RKO (cell line): ENCODE measurements around the gene IPO7.
A peak's percentile ranks its signal among the peaks of the same experiment; 100 is the strongest.
"Not testable (repeated sequence)": the region's sequence is repeated elsewhere in the genome, so short reads cannot be mapped to it uniquely, and the experiment has no call there.

Experiments
- DNase-seq: peaks from one replicate; pipeline ENCODE4 v3.0.0-alpha.2; 2016; ENCODE audit warnings: low spot score

The IPO7 gene

DNA sequence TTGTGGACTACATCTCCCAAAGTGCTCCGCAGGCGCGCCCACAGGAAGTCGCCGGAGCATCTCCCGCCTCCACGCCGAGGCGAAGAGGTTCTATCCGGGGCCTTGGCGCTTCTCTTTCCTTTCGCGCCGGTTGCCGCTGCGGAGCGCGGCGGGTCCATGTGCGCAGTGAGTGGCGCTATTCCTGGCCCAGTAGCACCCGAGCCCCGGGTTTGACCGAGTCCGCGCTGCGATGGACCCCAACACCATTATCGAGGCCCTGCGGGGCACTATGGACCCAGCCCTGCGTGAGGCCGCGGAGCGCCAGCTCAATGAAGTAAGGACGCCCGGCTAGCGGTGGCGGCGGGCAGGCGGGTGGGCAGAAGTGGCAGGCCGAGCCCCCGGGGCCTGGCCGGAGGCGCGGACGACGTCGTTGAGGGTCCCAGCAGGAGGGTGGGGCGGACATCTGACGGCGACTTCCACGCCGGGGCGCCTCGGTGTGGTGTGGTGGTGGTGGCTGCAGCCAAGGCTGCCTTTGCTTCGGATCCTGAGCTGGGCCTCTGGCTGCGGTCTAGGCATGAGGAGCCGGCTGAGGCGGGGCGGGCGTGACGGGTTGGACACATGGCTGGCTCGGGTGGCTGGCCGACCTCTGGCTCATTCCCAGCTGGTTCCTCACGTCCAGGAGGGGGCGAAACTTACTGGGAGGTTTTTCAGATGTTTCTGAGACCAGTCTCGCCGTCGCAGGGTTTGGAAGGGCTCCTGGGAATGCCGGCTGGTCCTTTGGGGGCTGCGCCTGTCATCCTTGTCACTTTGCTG lies at the start of gene IPO7:
IPO7 (plus strand) TSS at position 118 of the 792 bp plus-strand sequence; CDS start at position 230, 112 bp downstream.
- peak; percentile 95 for DNase-seq

DNA sequence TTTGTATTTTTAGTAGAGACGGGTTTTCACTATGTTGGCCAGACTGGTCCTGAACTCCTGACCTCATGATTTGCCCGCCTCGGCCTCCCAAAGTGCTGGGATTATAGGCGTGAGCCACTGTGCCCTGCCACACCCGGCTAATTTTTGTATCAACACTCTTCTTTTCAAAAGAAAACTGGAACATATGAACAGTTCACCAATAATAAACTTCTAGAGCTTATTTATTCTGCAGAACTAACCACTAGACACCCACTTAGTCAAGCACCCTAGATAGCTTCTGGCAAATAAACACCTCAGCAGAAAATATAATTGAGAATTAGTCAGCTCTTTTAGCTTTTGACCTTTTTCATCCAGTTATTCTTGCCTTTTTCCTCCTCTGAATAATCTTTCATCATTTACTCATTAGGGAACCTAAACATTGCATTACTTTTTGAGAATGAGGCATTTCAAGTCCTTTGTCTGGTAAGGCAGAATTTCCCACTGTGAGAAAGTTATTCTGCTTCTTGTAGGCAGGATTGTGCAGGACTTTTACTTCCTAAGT lies 42.7 kb upstream of the IPO7 start:
- DNase-seq, result no peak

DNA sequence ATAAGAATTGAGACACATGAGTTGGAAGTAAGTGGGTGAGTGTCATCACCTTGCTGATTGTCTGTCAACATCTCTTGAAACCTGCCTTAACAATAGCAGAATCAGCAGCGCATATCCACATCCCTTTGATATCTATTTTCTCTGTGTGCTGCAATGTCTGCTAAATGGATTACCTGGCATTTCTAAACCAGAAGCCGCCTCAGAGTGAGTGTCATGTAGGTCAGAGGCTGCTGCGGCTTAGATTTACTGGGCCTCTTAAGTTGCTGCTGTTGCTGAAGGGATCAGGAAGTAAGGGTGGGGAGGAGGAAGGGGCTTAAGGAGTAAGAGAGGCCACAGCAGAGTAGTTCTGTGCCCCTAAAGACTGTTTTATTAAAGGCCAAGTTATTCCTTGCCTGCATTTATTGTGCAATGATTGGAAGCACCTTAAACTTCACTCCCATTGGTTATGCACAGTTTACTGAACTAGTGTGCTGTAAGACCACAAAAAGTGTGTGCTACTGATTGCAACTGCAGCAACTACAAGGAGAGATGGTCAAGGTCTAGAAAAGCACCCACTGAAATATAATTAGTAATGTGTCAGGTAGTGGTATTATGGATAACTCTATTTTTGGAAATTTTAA lies 40.3 kb upstream of the IPO7 start:
- no peak for DNase-seq

- DNase-seq, result no peak
Observed at GRCh38 chr11:9347100-9347499, 37.4 kb upstream of the IPO7 start.

DNA sequence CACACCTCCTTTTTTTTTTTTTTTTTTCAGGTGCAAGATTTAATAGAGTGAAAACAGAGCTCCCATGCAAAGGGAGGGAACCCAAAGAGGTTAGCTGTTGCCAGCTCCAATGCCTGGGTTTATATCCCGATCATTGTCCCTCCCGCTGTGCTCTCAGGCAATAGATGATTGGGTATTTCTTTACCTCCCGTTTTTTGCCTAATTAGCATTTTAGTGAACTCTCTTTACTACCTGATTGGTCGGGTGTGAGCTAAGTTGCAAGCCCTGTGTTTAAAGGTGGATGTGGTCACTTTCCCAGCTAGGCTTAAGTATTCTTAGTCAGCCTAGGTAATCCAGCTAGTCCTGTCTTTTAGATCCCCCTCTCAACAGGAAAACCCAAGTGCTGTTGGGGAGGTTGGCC lies 36.7 kb upstream of the IPO7 start:
- DNase-seq, result not testable (repeated sequence)

DNA sequence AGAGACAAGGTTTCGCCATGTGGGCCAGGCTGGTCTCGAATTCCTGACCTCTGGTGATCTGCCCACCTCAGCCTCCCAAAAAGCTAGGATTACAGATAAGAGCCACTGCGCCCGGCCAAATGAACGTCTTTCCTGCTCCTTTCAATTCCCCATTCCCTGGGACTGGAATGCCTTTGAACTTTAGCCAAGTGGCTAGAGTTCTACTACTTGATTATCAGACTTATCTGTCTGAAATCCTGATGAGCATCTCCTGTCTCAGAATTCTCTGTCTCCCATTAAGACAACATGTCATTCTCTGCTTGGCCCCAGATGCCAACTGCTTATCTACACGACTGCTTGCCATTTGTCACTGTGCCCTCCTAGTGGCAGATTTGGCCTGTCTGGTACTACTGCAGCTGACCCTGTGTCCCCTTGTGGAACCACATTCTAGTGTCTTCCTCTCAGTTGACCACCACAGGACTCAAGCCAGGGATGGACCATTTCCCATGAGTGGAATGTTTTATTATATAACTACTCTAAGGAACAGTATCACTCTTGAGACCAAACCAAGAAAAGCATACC lies 33.1 kb upstream of the IPO7 start:
- no peak for DNase-seq

DNA sequence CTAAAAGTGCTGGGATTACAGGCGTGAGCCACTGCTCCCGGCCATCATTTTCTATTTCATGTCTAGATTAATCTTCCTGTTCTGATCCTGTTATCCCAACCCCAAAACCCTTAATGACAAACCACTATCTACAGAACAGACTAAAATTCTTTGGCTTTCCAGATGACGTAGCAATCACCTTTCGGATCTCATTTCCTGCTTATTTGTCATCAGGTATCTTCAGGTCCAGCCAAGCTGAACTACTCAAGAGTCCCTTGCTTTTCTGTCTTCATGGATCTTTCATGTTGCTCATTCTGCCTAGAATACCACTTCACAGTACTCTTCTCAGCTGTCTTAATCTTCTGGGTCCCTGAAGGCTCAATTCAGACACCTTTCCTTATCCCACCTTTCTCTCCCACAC lies 27.4 kb upstream of the IPO7 start:
- no peak for DNase-seq

DNA sequence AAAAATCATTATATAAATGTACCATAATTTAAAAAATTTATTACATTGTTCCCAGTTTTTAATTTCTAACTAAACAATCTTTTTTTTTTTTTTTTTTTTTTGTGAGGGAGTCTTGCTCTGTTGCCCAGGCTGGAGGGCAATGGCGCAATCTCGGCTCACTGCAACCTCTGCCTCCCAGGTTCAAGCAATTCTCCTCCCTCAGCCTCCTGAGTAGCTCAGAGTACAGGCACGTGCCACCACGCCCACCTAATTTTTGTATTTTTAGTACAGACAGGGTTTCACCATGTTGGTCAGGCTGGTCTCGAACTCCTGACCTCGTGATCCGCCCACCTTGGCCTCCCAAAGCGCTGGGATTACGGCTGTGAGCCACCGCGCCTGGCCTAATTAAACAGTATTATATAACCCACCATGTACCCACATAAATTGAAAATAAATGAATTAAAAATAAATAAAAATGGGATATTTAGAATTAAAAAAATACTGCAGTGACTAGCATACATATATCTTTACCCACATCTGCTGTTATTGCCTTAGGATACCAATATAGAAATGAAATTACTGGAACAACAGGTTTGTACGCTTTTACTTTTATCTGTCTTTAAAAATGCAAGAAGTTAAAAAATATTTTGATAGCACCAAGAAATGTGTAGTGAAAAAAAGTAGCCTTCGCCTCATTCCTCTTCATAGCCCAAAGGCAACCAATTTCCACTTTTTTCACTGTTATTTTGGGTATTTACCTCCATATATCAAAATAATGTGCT lies 23.4 kb upstream of the IPO7 start:
- DNase-seq, result not testable (repeated sequence)

DNA sequence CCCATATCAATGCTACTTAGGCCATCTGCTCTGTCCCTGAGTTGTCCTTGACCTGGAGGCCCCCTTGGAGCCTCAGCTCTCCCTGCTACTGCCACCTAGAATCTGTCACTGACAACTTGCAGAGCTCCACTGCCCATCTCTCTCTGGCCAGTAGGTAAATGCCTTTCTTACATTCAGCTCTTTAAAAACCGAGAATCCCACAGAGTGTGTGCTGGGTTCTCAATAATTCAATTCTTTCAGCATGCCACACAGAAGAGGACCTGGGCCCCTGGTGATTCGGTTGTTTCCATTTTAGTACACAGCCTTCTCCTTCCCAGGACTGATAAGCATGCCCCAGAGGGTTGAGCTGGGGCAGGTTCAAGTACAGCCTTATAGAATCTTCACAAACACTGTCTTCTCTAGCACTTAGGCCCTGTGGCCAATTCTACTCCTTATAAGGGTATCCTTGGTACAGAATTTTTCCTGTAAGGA lies 22.0 kb upstream of the IPO7 start:
- DNase-seq, result no peak

DNA sequence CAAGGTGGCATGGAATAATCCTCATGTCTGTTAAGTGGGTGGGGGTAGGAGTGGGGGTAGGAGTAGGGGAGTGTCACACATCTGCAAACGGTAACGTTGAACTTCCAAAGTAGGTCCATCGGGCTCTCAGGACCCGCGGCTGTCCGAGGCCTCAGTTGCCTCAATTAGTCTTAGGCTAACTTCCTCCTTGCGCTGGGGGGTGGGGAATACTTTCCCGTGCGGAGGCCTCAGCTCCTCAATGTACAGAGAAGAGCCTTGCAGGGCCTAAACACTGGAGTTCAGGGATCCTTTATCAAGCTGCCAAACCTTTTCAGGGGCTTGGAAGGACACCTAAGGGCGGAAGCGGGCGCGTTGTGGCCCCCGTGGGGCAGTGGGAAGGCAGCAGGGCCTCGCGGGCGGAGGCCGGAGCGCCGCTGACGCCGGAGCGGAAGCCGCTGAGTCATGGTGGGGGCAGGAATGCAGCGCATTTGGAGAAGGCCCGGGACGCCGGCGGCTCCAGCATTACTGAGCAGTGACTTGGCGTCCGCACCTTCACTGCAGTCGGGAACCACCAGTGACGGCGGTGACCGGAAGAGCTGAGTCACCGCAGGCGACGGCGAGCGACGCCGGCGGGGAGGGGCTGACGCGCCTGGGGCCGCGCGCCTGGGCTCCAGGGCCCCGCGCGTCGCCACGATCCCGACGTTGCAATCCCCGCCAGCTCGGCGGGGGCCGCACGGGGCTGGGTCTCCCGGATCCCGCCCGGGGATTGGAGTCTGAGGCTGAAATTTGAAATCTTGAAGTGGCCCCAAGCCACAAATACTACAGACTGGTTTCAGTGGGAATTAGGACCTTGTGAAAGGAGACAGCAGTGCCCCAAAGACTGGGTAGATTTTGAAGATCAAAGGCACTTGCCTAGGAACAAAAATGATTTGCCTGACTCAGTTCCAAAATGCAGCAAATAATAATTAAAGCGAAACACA lies 20.2 kb upstream of the IPO7 start:
- peak; percentile 99 for DNase-seq

DNA sequence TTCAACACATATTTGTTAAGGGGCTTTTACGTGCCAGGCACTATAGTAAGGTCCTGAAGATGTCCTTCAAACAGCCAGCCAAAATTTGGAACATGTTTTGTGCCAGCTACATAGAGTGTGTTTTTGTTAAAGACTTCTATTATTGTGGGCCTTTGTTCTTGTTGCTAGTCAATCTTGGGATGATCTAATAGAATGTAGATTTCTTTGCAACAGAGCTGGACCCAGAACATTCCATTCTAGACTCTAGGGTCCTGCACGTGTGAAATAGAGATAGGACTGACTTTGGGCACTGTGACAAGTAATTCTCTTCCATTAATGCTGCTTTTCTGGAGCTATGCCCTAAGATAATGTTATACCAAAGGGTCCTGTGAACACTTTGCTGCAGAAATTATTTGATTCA lies 16.9 kb upstream of the IPO7 start:
- no peak for DNase-seq

DNA sequence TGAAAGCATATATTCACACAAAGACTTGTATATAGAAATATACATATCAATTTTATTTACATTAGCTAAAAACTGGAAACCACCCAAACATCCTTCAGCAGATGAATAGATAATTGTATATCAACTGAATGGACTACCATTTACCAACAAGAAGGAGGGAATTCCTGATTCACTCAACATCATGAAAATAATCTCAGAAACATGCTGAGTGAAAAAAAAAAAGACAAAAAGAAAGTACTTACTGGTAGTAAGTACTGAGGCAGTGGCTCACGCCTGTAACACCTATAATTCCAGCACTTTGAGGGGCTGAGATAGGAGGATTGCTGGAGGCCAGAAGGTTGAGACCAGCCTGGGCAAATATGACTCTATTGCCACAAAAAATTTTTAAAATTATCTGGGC lies 7.4 kb upstream of the IPO7 start:
- no peak for DNase-seq

- no peak for DNase-seq
Observed at GRCh38 chr11:9379041-9379440, 5.4 kb upstream of the IPO7 start.

- no peak for DNase-seq
Observed at GRCh38 chr11:9380773-9381172, 3.7 kb upstream of the IPO7 start.

DNA sequence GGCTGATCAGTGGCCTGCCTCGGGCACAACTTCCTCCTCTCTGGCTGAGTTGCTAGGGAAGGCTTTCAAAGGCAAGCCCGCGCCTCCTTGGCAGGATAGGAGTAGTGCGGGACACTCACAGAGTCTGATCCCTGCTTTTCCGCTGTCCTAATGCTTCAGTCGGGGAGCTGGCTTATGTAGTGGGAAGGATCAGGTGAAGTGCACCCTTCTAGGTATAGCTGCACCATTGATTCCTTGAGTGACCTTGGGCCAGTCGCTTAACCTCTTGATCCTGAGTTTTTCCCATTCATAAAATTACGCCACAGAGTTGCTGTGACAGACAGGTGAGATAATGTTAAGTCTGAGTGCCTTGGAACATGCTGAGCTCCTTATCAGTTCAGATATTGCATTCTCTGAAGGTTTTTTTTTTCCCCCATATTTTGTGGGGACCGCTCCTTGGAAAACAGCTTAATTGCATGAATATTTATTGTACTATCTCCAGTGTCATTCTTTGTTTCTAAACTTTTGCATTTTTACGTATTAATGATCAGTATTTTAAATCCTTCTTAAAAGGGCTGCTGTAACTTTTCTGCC lies 961 bp downstream of the IPO7 start:
- peak; percentile 70 for DNase-seq

- DNase-seq, result peak; percentile 74
Observed at GRCh38 chr11:9386086-9386485, 1.6 kb downstream of the IPO7 start.

GRCh38 chr11:9386901-9387300 lies 2.4 kb downstream of the IPO7 start:
- DNase-seq, result no peak

DNA sequence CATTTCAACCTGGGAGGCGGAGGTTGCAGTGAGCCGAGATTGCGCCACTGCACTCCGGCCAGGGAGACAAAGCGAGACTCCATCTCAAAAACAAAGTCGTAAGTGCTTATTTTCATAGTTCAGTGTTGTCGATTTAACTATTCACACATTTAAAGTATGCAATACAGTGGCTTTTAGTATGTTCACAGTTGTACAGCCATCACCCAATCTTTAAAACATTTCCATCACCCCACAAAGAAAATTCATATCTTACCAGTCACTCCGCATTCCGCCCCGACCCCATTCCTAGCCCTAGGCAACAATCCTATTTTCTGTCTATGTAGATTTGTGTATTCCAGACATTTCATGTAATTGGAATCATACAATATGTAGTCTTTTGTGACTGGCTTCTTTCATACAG lies 11.9 kb downstream of the IPO7 start:
- DNase-seq, result no peak

- DNase-seq, result no peak
Observed at GRCh38 chr11:9396752-9397151, 12.3 kb downstream of the IPO7 start.

DNA sequence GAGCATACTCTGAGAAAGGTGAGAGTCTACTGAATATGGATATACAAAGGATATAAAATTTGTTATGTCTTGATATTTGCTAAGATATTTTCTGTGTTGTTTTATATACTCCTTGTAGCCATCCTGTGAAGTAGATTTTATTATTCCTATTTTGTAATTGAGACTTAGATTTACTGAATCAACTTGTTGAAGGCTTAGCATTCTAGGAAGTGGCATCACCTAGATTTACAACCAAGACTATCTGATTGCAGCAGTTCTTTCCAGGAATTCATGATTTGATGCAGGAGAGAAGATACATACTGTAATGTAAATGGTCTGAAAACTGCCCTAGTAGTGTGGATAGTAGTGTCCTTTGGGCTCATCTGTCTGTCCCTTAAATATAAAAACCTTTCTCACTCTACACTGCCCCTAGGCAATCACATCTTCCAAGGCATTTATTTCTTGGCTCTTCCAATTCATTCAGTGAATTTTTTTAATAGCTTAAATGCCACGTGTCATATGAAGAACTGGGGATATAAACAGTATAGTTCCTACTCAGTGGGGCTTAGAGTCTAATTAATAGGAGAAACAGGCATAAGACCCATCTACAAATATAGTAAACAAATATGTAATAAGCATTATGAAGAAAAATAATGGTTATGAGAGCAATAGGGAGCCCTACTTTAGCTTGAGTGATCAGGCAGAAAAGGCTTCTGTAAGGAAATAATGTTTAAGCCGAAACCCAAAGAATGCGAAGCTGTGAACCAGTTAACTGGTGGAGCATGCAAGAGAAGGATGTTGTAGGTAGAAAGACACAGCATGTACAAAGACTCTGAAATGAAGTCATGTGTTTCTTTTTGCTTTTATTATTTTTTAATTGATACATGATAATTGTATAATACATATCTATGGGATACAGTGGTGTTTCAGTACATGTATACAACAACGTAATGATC lies 13.6 kb downstream of the IPO7 start:
- no peak for DNase-seq
